GM21717 (cell line): ENCODE measurements around the gene OR11H12.
"Not testable (repeated sequence)": the region's sequence is repeated elsewhere in the genome, so short reads cannot be mapped to it uniquely, and the experiment has no call there.

Experiments used
- ATAC-seq: cut with Tn5 transposase; IDR thresholded peaks from one replicate; pipeline ENCODE4 v1.9.1; 2021; ENCODE audit warnings: mild to moderate bottlenecking, moderate library complexity; ENCODE audit not compliant: unreplicated experiment

Gene OR11H12, protein sequence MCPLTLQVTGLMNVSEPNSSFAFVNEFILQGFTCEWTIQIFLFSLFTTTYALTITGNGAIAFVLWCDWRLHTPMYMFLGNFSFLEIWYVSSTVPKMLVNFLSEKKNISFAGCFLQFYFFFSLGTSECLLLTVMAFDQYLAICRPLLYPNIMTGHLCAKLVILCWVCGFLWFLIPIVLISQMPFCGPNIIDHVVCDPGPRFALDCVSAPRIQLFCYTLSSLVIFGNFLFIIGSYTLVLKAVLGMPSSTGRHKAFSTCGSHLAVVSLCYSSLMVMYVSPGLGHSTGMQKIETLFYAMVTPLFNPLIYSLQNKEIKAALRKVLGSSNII

DNA sequence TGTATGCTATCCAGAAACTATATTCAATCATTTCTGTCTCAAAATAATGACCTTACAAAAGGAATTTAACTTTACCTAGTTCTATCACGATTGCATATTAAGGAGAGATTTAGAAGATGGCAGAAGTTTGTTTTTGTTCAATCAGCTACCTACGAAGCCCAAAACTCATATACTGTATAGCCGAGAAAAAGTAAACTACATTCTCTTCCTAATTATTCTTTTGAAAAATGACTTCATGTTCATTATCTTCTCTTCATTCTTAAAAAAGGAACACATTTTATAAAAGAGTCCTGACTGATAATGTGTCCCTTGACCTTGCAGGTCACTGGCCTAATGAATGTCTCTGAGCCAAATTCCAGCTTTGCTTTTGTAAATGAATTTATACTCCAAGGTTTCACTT lies at the start of gene OR11H12:
OR11H12 (plus strand) TSS at position 301 of the 400 bp plus-strand sequence; CDS start at position 301, 0 bp downstream.
- ATAC-seq, result not testable (repeated sequence)

DNA sequence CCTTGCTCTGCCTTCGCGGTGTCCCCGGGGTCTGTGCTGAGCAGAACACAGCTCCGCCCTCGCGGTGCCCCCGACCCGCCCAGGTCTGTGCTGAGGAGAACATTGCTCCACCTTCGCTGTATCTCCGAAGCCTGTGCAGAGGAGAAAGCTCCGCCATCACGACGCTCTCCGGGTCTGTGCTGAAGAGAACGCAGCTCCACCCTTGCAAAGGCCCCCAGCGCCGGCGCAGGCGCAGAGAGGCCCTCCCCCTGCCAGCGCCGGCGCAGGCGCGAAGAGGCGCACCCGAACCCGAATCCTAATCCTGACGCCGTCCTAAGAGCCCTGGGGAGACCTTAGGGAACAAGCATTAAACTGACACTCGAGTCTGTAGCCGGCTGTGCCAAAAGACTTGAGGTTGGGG lies 18.0 kb upstream of the OR11H12 start:
- not testable (repeated sequence) for ATAC-seq

DNA sequence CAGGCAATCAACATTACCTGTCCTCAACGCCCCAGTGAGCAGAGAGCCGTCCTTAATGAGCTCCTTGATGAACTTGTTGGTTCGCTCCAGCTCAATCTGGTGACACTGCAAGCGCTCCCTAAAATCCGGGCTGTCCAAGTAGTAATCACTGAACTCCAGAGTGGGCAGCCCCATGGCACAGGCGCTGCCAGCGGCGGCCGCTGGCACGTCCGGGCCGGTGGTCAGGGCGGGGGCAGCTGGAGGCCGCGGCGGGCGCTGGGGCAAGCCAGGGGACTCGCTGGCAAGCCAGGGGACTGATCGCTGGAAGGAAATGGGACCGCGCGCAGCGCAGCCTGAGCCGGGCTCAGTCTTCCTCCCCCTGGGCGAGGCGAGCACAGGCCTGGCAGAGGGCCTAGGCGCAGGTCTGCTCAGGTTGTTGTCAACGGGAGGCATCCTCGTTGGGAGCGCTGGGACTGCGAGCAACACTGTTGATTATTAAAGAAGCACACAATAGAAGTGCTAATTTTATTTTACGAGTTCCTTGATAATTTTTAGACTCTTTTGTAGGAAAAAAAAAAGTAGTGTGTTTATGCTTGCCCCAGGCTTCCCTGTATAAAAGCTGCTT lies 25.8 kb downstream of the OR11H12 start:
- not testable (repeated sequence) for ATAC-seq

DNA sequence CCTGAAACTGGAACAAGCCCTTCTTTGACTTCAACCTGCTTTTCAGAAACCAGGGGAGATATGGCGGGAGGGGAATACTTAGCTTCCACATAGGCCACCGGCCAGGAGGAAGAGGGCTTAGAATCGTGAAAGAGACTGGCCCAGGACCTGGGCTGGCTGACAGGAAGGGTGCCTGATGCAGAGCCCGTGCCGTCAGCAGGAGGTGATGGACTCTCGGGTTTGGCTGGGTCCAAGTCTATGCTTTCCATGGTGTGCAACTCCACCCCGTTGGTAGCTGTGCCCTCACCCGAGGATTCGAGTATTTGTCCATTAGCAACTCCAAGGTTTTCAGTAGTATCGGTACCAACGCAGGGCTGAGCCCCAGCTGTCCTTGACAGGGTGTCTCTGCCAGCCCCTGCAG lies 35.1 kb downstream of the OR11H12 start:
- not testable (repeated sequence) for ATAC-seq

DNA sequence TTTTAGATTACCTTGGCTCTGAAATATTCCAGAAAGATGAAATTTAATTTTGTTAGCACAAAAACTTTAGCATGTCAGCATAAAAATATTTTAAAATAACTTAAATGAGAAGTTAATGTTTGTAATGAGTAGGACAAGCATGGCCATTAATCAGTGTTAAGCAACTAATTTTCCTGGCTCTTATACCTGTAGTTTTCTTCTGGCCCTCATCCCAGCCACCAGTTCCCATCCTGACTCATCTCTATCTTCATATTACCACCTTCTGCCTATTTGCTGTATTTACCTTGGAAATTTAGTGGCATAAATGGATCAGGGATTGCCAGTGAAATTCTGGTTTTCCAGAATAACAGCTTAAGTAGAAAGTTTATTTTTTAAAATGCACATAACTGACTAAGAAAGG lies 37.1 kb downstream of the OR11H12 start:
- ATAC-seq, result not testable (repeated sequence)

DNA sequence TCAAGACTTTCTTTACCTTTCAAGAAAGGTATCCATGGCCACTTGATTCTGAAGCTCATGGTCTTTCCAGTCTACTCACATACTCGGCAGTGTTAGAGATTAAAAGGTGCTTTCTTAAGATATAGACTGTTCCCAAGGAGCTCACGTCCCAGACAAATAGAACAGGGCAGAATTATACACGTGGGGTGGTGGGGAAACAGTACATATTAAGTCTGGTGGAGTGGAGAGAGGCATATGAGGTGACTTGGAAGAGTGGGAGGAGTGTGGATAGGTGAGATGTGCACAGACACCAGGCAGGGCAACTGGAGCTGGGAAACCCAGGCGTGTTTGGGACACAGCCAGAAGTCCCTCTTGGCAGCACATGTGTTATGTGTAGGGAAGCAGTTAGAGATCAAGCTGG lies 37.9 kb downstream of the OR11H12 start:
- ATAC-seq, result not testable (repeated sequence)

DNA sequence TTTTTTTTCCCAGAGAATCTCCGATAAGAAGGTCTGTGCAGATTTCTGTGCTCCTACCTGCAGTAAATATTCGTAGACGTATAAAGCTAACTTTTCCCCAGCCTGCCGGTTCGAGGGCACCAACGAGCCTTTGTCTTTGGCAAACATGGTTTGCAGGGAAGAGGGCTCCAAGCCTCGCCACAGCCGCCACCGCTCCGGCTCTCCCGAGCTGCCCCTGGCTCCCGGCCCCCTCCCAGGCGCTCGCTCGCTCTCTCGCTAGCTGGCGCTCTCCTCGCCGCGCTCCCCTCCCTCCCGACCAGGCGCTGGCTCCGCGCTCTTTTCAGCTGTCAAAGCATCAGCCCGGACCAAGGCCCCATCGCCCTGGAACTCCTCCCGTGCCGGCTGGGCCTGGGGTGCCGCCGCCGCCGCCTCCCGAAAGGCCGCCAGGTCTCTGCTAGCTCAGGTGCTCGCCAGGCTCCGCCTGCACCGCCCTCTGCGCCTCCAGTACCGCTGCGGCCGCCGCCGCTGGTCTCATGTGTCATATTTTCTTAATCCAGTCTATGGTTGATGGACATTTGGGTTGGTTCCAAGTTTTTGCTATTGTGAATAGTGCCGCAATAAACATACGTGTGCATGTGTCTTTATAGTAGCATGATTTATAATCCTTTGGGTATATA lies 45.3 kb downstream of the OR11H12 start:
- not testable (repeated sequence) for ATAC-seq
